HT1080 (cell line): ENCODE data around the gene VPS37B. TPM values are rescaled to one million over a fixed set of nuclear protein-coding genes. Genes with fewer than 3 reads are reported as not detected.
A peak's percentile ranks its signal among the peaks of the same experiment; 100 is the strongest.
"Not testable (repeated sequence)": the region's sequence is repeated elsewhere in the genome, so short reads cannot be mapped to it uniquely, and the experiment has no call there.

ENCODE experiments used
- DNase-seq: peaks from one replicate; pipeline ENCODE4 v3.0.0-alpha.2; 2015; ENCODE audit warnings: low read depth
- total RNA-seq: library from RNA; depleted of rRNA; stranded (reverse); fragments of >200 nt; shearing (Covaris generic); gene quantifications from 2 replicates; pipeline ENCODE4 v1.2.3, GENCODE V29; 2014

The VPS37B gene
- total RNA-seq, 1 experiment from 2014 or later: 87.4 TPM

GRCh38 chr12:122908915-122909314 is 13.0 kb upstream of the VPS37B start:
- DNase-seq: no peak

DNA sequence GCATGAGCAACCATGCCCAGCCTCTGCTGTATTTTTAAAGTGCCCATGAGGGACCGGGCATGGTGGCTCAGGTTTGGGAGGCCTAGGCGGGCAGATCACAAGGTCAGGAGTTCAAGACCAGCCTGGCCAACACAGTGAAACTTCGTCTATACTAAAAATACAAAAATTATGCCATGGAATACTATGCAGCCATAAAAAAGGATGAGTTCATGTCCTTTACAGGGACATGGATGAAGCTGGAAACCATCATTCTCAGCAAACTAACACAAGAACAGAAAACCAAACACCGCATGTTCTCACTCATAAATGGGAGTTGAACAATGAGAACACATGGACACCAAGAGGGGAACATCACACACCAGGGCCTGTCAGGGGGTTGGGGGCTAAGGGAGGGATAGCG is 9.3 kb upstream of the VPS37B start:
- not testable (repeated sequence) for DNase-seq

- no peak for DNase-seq
Observed at GRCh38 chr12:122903693-122904034, 7.7 kb upstream of the VPS37B start.

- no peak for DNase-seq
Observed at GRCh38 chr12:122902854-122903692, 7.1 kb upstream of the VPS37B start.

GRCh38 chr12:122899887-122900286 is 4.0 kb upstream of the VPS37B start:
- DNase-seq: no peak

DNA sequence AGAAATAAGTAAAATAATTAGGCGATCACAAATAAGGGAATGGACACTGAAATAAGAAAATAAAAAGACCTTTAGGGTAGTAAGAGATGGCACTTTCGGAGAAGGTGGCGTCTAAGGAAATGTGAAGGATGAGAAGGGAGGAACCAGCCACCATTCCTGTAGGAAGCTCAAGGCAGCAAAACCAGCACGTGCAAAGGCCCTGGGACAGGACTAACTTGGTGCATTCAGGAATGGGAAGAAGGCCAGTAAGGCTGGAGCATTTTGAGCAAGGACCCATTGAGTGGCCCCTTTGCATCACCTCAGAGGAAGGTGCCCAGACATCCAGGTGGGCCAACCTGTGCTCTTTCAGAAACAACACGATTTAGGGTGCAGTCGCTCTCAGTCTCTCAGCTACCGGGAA is 738 bp upstream of the VPS37B start:
- no peak for DNase-seq

DNA sequence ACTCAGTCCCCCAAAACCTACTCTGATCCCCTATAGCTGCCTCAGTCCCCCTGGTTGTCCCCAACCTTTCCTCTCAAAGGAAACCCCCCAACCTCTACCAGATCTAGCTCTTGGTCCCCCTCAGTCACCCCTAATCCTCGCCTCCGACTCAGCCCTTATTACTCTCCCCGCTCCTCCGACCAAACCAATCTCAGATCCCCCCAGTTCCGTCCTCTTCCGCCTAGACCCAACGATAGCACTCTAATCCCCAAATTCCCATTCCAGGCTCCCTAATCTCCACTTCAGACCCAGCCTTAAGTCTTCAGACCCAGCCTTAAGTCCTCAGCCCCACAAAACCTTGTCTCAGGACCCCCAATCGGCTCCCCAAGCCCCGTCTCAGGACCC is 612 bp downstream of the VPS37B start:
- DNase-seq: no peak

GRCh38 chr12:122894193-122895121 is 1.5 kb downstream of the VPS37B start:
- DNase-seq: peak; percentile 46

DNA sequence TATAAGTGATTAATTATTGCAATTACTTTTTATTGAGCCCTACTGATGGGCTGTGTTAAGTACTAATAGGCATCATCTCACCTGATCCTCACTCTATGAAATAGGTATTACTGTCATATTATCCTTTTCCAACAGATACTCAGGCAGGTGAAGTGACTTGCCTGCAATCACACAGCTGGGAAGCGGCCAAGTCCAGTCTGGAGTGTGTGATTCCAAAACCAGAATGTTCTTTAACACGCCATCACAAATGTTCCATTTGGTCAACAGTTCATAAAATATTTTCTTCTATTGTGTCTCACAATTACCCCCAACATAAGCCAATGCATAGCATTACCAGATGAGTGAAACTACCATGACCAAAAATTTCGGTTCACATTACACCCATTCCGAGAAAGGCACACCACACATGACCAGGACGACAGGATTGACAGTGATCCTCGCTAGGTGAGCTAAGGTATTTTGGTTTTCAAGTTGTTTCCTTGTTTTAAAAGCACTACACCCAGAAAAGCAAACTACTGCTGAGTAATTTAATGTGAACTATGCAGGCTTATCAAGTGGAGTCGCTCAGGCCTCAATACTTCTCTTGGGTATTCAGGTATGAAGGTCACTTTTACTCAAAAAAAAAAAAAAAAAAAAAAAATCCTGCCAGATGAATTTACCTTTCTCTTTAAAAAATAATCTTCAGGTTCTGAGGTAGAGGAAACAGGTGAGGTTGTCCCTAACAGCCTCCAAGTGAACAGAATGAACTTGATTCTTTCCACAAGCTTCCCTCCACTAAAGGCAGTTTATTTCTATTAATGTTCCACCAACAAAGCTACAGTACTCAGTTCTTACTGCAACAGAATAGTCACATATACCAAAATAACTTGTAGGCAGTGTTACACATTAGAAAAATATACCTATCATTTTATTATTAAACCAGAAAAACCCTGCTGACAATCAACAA is 2.4 kb downstream of the VPS37B start:
- no peak for DNase-seq

- DNase-seq: not testable (repeated sequence)
Observed at GRCh38 chr12:122892724-122893123, 3.2 kb downstream of the VPS37B start.

GRCh38 chr12:122891661-122892525 is 4.0 kb downstream of the VPS37B start:
- DNase-seq: peak; percentile 79

- DNase-seq: no peak
Observed at GRCh38 chr12:122889761-122890520, 6.0 kb downstream of the VPS37B start.

DNA sequence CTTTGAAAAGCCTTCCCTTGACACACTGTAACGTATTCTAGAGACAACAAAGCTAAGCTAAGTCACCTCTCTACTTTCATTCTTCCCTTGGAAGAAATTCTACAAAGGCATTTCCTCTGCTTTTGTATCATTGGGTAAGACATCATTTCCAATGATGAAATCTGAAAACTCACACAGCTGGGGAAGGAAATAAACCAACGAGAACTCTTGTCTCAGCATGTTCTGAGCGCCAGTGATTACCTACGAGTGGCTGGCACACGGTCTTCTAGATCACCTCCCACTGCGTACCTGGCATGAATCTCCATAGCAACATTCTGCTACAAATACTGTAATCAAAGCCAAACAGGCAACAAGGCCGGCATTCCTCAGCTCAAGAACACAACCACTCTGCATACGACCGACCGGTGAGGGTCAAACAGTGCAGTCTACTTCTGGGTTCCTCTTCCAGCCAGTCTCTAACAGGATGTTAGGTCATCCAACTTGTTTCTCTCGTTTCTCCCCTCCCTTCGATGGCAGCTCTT is 7.6 kb downstream of the VPS37B start:
- peak; percentile 83 for DNase-seq

GRCh38 chr12:122887819-122888212 is 8.1 kb downstream of the VPS37B start:
- DNase-seq: no peak

DNA sequence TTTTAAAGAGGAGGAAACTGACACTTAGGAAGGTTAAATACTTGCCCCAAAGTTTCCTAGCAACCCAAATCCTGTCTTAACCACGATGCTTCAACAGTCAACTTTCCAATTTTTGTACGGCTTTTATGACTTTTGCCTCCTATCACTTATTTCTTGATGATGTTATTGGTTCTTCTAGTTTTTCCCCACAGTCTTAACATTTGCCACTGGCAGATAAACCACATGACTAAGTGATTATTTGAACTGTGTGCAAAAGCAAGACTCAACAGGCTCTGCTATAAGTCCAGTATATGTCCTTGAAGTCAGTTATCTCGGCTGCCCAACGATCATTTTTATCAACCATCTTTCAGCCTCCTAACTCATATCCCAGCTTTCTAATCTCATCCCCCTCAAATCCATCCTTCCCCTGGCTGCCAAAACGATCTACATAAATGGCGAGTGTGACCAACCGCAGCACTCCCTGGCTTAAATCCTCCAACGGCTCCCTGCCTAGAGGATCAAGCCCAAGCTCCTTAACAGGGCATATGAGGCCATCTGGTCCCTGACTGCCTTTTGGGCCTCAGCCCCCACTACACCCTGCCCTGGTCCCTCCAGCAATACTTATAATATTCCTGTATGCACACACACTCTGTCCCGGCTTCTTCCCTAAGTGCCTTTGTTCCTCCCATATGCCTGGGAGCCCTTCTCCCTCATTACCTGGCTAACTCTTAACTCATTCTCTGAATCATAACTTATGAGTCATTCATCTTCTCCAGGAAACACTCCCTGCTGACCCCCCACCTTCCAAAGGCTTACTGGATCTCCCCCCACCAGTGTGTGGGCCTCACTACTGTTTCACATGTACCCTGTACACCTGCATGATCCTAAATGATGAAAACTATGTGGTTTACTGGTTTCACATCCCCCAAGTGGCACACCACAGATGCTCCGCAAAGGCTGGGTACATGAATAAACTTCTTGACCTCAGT is 8.8 kb downstream of the VPS37B start:
- DNase-seq: peak; percentile 94

DNA sequence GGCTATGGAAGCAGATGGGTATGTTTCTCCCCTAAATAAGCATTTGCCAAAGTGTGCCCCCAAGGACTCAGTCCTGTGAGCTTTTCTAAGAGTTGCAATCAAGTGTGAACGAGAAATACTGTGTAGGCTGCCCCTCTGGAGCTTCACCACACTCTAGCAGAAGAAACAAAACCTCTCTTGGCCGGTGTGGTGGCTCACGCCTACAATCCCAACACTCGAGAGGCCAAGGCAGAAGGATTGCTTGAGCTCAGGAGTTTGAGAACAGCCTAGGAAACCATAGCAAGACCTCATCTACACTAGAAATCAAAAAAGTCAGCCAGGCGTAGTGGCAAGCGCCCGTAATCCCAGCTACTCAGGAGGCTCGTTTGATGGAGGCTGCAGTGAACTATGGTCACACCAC is 9.8 kb downstream of the VPS37B start:
- DNase-seq: no peak

GRCh38 chr12:122884860-122885259 is 11.1 kb downstream of the VPS37B start:
- no peak for DNase-seq
